HG03439 (cell line): ENCODE results near the gene CLSTN3.

Experiments
- ATAC-seq: cut with Tn5 transposase; IDR thresholded peaks from one replicate; pipeline ENCODE4 v1.9.1; 2021; ENCODE audit warnings: mild to moderate bottlenecking, moderate library complexity; ENCODE audit not compliant: unreplicated experiment

The CLSTN3 gene

GRCh38 chr12:7146906-7147305 lies 16.7 kb downstream of the CLSTN3 start:
- ATAC-seq: no peak

GRCh38 chr12:7150356-7150755 lies 20.2 kb downstream of the CLSTN3 start:
- no peak for ATAC-seq

DNA sequence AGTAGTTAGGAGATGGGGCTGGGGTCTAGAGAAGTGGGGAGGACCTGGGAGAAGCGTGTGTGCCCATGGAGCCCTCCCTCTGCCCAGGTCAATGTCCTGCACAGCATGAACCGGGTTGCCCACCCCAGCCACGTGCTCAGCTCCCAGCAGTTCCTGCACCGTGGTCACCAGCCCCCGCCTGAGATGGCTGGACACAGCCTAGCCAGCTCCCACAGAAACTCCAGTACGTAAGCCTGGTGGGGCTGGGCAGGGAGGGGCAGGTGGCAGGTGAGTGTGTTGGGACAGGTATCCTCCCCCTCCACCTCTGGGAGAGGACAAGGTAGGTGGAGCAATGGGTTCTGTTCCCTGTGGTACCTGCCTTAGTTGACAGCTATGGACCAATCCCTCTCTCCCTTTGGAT lies 20.7 kb downstream of the CLSTN3 start:
- no peak for ATAC-seq

DNA sequence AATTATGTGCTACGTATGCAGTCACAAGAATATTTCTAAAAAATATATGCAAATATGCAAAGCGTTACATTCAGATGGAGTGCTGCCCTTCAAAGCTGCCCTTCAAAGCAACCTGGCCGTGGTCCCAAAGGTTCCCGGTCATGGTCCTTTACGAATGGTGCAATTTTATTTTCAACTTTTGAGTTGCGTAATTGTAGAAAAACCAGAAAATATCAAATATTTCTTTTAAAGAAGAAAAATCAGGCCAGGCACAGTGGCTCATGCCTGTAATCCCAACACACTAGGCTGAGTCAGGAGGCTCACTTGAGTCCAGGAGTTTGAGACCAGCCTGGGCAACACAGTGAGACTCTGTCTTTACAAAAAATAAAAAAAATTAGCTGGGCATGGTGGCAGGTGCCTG lies 21.4 kb downstream of the CLSTN3 start:
- no peak for ATAC-seq

DNA sequence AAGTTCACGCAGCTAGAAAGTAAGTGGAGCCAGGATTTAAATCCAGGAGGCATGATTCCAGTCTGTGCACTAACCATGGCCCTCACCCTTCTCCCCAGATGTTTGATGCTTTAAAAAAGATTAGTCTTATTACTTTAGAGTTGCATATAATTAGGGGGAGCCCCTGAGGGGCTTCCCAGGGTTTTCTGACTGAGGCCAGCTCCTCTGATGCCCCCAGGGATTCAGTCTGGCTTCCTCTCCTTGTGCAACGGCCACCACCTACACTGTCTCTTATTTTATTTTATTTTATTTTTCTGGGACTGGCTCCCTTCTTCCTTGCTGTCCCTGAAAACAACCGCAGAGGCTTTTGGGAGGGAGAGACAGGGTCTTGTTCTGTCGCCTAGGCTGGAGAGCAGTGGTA lies 22.6 kb downstream of the CLSTN3 start:
- ATAC-seq: no peak

- no peak for ATAC-seq
Observed at GRCh38 chr12:7154042-7154441, 23.9 kb downstream of the CLSTN3 start.

DNA sequence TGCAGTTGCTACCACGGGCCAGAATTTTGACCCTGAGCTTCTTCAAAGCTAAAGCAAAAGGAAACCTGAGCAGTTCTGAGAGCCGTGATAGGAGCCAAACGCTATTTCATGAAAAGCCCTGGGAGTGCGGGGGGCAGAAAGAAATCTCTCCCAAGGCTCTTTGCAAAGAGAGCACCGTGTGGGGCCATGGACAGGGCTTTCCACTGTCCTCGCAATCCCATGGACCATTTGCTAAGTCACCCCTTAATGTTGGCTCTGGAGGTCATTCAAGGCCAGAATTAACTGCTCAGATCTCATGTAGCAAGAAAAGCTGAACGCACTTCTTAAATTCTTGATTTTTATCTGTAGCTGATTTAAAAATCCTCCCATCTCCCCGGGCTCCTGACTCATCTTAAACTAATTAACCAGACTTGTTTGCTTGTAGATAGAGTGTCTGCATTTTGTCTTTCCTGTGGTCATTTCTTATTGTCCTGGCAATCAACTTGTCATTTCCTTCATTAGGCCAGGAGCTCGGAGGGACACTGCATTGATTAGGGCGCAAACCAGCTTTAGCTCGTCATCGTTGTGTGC lies 24.8 kb downstream of the CLSTN3 start:
- no peak for ATAC-seq

GRCh38 chr12:7155471-7156034 lies 25.4 kb downstream of the CLSTN3 start:
- ATAC-seq: no peak

GRCh38 chr12:7156259-7157197 lies 26.4 kb downstream of the CLSTN3 start:
- ATAC-seq: no peak

- no peak for ATAC-seq
Observed at GRCh38 chr12:7157391-7157790, 27.2 kb downstream of the CLSTN3 start.

- ATAC-seq: no peak
Observed at GRCh38 chr12:7158781-7159609, 28.8 kb downstream of the CLSTN3 start.

- no peak for ATAC-seq
Observed at GRCh38 chr12:7160183-7160582, 30.0 kb downstream of the CLSTN3 start.

DNA sequence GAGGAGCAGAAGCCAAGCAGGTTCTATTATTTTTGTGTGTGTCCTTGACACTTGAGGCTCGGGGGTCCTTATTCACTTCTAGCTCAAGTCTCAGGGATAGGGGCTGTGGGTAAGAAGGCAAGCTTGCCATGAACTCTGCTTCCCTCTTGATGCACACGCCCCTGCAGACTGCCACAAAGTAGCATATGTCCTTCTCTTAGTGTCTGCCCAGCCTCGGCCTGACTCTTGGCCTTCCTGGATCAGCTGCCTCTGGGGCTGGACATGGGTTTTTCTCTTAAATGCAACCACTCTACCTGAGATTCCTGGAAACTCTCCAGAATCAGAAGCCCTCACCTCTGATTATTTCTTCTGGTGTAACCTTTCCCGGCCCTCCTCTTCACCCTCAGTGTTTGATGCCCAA lies 31.2 kb downstream of the CLSTN3 start:
- ATAC-seq: no peak

GRCh38 chr12:7161811-7162210 lies 31.6 kb downstream of the CLSTN3 start:
- ATAC-seq: no peak

DNA sequence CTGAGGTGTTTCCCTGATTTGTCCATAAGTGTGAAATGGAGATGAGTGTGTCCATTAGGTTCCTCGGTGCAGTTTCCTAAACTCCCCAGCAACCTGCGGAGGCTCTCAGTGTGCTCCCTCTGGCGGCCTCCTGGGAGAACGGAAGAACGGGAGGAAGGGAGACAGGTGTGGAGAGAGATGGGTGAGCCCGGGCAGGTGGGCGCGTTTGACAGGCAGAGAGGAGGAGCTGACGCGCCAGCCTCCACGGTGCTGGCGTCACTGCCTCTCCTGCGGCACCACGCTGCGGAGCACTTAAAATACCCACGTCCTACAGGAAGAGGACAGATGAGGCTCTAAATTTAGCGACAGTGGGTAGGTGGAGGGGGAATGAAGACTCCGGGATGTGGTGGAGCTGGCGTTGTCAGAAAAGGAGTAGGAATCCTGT lies 32.5 kb downstream of the CLSTN3 start:
- ATAC-seq: no peak

GRCh38 chr12:7169951-7170350 lies 39.8 kb downstream of the CLSTN3 start:
- no peak for ATAC-seq

- ATAC-seq: no peak
Observed at GRCh38 chr12:7171854-7172253, 41.7 kb downstream of the CLSTN3 start.

DNA sequence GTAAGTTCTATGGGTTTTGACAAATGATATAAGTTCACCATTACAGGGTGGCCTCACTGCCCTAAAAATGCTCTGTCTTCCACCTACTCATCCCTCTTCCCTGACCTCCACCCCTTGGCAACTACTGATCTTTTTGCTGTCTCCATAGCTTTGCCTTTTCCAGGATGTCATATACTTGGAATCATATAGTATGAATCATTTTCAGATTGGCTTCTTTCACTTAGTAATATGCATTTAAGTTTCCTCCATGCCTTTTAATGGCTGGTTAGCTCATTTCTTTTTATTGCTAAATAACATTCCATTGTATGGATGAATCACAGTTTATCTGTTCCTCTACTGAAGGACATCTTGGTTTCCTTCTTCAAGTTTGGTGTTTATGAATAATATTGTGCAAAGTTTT lies 45.3 kb downstream of the CLSTN3 start:
- no peak for ATAC-seq

DNA sequence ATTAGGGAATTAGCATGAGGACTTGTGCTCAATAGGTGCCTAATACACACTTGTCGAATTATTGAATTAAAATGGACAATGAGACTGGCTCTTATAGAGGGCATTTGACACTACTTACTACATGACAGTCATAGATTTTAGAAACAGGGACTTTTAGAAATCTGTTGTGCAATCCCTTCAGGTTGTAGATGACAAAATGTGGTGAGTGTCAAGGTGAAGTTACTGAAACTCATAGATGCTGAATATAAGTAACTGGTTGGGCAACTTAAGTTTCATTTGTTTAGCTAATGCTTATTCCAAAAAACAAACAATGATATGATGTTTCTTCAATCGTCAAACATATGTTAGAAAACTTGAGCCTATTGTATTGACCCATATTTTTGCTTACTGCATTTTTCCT lies 46.4 kb downstream of the CLSTN3 start:
- ATAC-seq: no peak

GRCh38 chr12:7178481-7178880 lies 48.3 kb downstream of the CLSTN3 start:
- ATAC-seq: no peak

DNA sequence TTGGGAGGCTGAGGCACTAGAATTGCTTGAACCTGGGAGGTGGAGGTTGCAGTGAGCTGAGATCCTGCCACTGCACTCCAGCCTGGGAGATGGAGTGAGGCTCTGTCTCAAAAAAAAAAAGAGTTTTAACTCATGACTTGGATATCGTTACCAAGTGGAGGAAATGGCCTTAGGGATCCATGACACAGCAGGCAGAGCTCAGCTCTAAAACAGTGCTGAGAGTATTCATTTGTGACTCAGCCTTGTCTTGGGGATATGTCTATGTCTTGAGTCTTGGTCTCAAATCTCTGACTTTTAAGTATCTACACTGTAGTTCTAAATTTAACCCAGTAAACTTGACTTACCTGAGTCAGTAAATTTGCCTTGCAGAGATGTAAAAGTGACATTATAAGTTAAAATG lies 50.5 kb downstream of the CLSTN3 start:
- ATAC-seq: no peak
